Endodermal cell (in vitro differentiated cells): ENCODE measurements around the gene CXCL10. TPM values are rescaled to one million over a fixed set of nuclear protein-coding genes. Genes with fewer than 3 reads are reported as not detected.
A peak's percentile ranks its signal among the peaks of the same experiment; 100 is the strongest.

Experiments
- DNase-seq: peaks from one replicate; pipeline ENCODE4 v3.0.0-alpha.2; 2017
- H3K27ac ChIP-seq: 2 replicates; pipeline ENCODE4 v1.5.1; 2013; ENCODE audit warnings: mild to moderate bottlenecking, low read depth, low read length, moderate library complexity
- H3K27me3 ChIP-seq: 2 replicates; pipeline ENCODE4 v1.6.1; 2013; ENCODE audit warnings: mild to moderate bottlenecking, low read length, moderate library complexity; ENCODE audit not compliant: insufficient read depth, control insufficient read depth, poor library complexity, severe bottlenecking
- H3K36me3 ChIP-seq: 2 replicates; pipeline ENCODE4 v1.7.0; 2013; ENCODE audit warnings: mild to moderate bottlenecking, low read length, moderate library complexity; ENCODE audit not compliant: control insufficient read depth, insufficient read depth
- H3K4me1 ChIP-seq: one replicate; pipeline ENCODE4 v1.7.0; 2013; ENCODE audit warnings: low read length; ENCODE audit not compliant: control insufficient read depth, insufficient read depth
- H3K4me3 ChIP-seq: 2 replicates; pipeline ENCODE4 v1.5.1; 2013; ENCODE audit warnings: mild to moderate bottlenecking, low read length, moderate library complexity
- H3K9ac ChIP-seq: 2 replicates; pipeline ENCODE4 v1.6.1; 2013; ENCODE audit warnings: mild to moderate bottlenecking, low read length, moderate library complexity; ENCODE audit not compliant: poor library complexity, severe bottlenecking; ENCODE audit errors: extremely low read depth
- H3K9me3 ChIP-seq: 2 replicates; pipeline ENCODE4 v1.6.1; 2013; ENCODE audit warnings: mild to moderate bottlenecking, low read length, moderate library complexity; ENCODE audit not compliant: control insufficient read depth
- H3K27ac Mint-ChIP-seq: 2 replicates; pipeline ENCODE4 v1.8.0; 2020; ENCODE audit warnings: mixed read lengths
- H3K27me3 Mint-ChIP-seq: 2 replicates; pipeline ENCODE4 v1.8.0; 2021; ENCODE audit warnings: mild to moderate bottlenecking, mixed read lengths; ENCODE audit not compliant: insufficient read depth
- H3K36me3 Mint-ChIP-seq: 2 replicates; pipeline ENCODE4 v1.8.0; 2020; ENCODE audit warnings: low read depth, mixed read lengths
- H3K4me1 Mint-ChIP-seq: 2 replicates; pipeline ENCODE4 v1.8.0; 2020; ENCODE audit warnings: mixed read lengths
- H3K4me3 Mint-ChIP-seq: 2 replicates; pipeline ENCODE4 v1.8.0; 2020; ENCODE audit warnings: mild to moderate bottlenecking, moderate library complexity, mixed read lengths
- H3K9me3 Mint-ChIP-seq: 2 replicates; pipeline ENCODE4 v1.8.0; 2020; ENCODE audit warnings: mild to moderate bottlenecking, mixed read lengths
- CTCF ChIP-seq: fragments of 200-600 bp; sonication (generic); conservative IDR thresholded peaks from 2 replicates; pipeline ENCODE4 v1.5.0; 2021; ENCODE audit warnings: antibody characterized with exemption, mild to moderate bottlenecking
- WGBS, 2 experiments: methylation state at CpG; one replicate each; pipeline versions ENCODE4 v1.1.5 to v1.1.7; 2013; ENCODE audit warnings: missing lambda C conversion rate in 2 of 2, mixed read lengths in 1 of 2; ENCODE audit not compliant: insufficient coverage in 1 of 2, insufficient read length in 1 of 2; 5-methylcytosine and 5-hydroxymethylcytosine counted together
- total RNA-seq, 2 donors: library from RNA; stranded (reverse); fragmentation: NEBNext Ultra II Directional in 1 of 2; extraction: Animal tissue kit (Norgen Biotek cat#: 25700) in 1 of 2; gene quantifications; 2 replicates in 1 of 2; 3 replicates in 1 of 2; pipeline ENCODE4 v1.2.1, GENCODE V29; 2021

CXCL10 gene
- total RNA-seq, 2 donors from 2014 or later = not detected

GRCh38 chr4:76011700-76012387 lies 11.5 kb downstream of the CXCL10 start:
- no peaks in the 10 kb centered on the region for H3K9me3 Mint-ChIP-seq
- H3K27ac ChIP-seq = peak overlapping the region; percentile 61
- H3K27ac Mint-ChIP-seq = peak overlapping the region; percentile 13
- DNase-seq = peak; percentile 56
- H3K36me3 Mint-ChIP-seq = no peaks in the 10 kb centered on the region
- H3K4me3 ChIP-seq = no peak overlapping the region
- no peaks in the 10 kb centered on the region for H3K36me3 ChIP-seq
- H3K27me3 Mint-ChIP-seq = no peaks in the 10 kb centered on the region
- no peak overlapping the region for H3K9ac ChIP-seq
- TF ChIP-seq CTCF = no peak
- WGBS, 2 experiments = 75 to 80% methylated on average over 10 to 13 of the region's 13 CpGs
- H3K4me1 Mint-ChIP-seq = peaks cover 41% of the 10 kb centered on the region
- no peaks in the 10 kb centered on the region for H3K9me3 ChIP-seq
- peaks cover 4% of the 10 kb centered on the region for H3K4me1 ChIP-seq
- H3K27me3 ChIP-seq = no peaks in the 10 kb centered on the region
- H3K4me3 Mint-ChIP-seq = no peak overlapping the region

GRCh38 chr4:76011018-76011670 lies 12.2 kb downstream of the CXCL10 start:
- no peaks in the 10 kb centered on the region for H3K27me3 ChIP-seq
- no peak overlapping the region for H3K9ac ChIP-seq
- no peaks in the 10 kb centered on the region for H3K9me3 ChIP-seq
- no peak overlapping the region for H3K4me3 Mint-ChIP-seq
- no peaks in the 10 kb centered on the region for H3K27me3 Mint-ChIP-seq
- H3K27ac ChIP-seq = no peak overlapping the region
- H3K4me3 ChIP-seq = no peak overlapping the region
- no peaks in the 10 kb centered on the region for H3K36me3 Mint-ChIP-seq
- H3K36me3 ChIP-seq = no peaks in the 10 kb centered on the region
- no peaks in the 10 kb centered on the region for H3K4me1 ChIP-seq
- WGBS, 2 experiments = 95 to 99% methylated on average over 13 to 31 of the region's 31 CpGs
- H3K27ac Mint-ChIP-seq = no peak overlapping the region
- no peaks in the 10 kb centered on the region for H3K9me3 Mint-ChIP-seq
- no peak for TF ChIP-seq CTCF
- no peak for DNase-seq
- H3K4me1 Mint-ChIP-seq = peaks cover 34% of the 10 kb centered on the region

GRCh38 chr4:76010576-76010975 lies 12.7 kb downstream of the CXCL10 start:
- no peak overlapping the region for H3K4me3 Mint-ChIP-seq
- 94% methylated on average over 10 to 13 of the region's 13 CpGs for WGBS, 2 experiments
- no peaks in the 10 kb centered on the region for H3K27me3 Mint-ChIP-seq
- Histone ChIP-seq H3K9me3 (no peaks in the 10 kb centered on the region), H3K36me3 (no peaks in the 10 kb centered on the region), H3K9ac (no peak overlapping the region), H3K4me1 (no peaks in the 10 kb centered on the region), H3K27ac (no peak overlapping the region), H3K27me3 (no peaks in the 10 kb centered on the region), H3K4me3 (no peak overlapping the region)
- H3K36me3 Mint-ChIP-seq = no peaks in the 10 kb centered on the region
- H3K9me3 Mint-ChIP-seq = no peaks in the 10 kb centered on the region
- DNase-seq = no peak
- H3K4me1 Mint-ChIP-seq = peaks cover 30% of the 10 kb centered on the region
- no peak for TF ChIP-seq CTCF
- no peak overlapping the region for H3K27ac Mint-ChIP-seq
